Natural killer cell treated with Interleukin-12 subunit alpha and Interleukin-12 subunit beta and Interleukin-15 and Interleukin-18, amount 100 ng/mL, for 72 hours (primary cell): ENCODE results near the gene HEATR1. TPM values are rescaled to one million over a fixed set of nuclear protein-coding genes. Genes with fewer than 3 reads are reported as not detected.

ENCODE experiments used
- ATAC-seq, 2 donors: fragments of 150-1000 bp; cut with Tn5 transposase in 1 of 2; sonication (Bioruptor Pico), chemical (Tn5 transposase) in 1 of 2; 2 replicates each; pipeline ENCODE4 v1.10.0; 2021
- DNase-seq: peaks from one replicate; pipeline ENCODE4 v3.0.0; 2022; ENCODE audit warnings: low spot score
- H3K27ac Mint-ChIP-seq, 2 donors: 1 replicate in 1 of 2; 2 replicates in 1 of 2; pipeline ENCODE4 v1.8.0; 2022; ENCODE audit warnings: mixed read lengths in 2 of 2, mild to moderate bottlenecking in 1 of 2, moderate library complexity in 1 of 2
- H3K27me3 Mint-ChIP-seq, 2 donors: 1 replicate in 1 of 2; 2 replicates in 1 of 2; pipeline ENCODE4 v1.8.0; 2022; ENCODE audit warnings: mixed read lengths in 2 of 2
- H3K36me3 Mint-ChIP-seq: one replicate; pipeline ENCODE4 v1.8.0; 2022; ENCODE audit warnings: mixed read lengths
- H3K4me1 Mint-ChIP-seq, 2 donors: 1 replicate in 1 of 2; 2 replicates in 1 of 2; pipeline ENCODE4 v1.8.0; 2022; ENCODE audit warnings: low read depth in 2 of 2, mixed read lengths in 2 of 2, mild to moderate bottlenecking in 1 of 2
- H3K4me3 Mint-ChIP-seq: one replicate; pipeline ENCODE4 v1.8.0; 2022; ENCODE audit warnings: mixed read lengths
- H3K9me3 Mint-ChIP-seq: 2 replicates; pipeline ENCODE4 v1.8.0; 2022; ENCODE audit warnings: mixed read lengths
- total RNA-seq, 2 donors: library from RNA; stranded (reverse); gene quantifications; one replicate each; pipeline ENCODE4 v1.2.3, GENCODE V29; 2022

Gene HEATR1
- total RNA-seq, 2 donors from 2014 or later, result 50.8 to 107 TPM

DNA sequence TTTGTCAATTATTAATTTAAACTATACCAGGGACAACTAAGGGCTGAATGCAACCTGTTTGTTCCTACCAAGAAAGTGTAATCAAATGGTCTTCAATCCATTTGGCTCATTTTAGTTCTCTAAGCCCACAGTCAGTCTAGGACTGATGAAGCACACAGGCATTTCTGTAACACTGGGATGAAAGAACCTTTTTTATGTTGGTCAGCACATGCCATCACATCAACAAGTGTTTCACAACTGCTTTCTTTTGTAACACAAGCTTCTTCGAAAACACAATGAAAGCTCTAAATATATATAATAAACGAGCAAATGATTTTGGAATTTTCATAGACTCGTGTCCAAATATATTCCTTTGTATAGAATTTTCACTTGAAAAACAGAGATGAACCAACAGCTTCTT, 28.8 kb downstream of the HEATR1 start:
- Mint-ChIP-seq H3K36me3 (peaks cover 48% of the 10 kb centered on the region), H3K27ac (no peak overlapping the region), H3K4me1 (no peaks in the 10 kb centered on the region), H3K4me3 (no peak overlapping the region), H3K9me3 (no peaks in the 10 kb centered on the region), H3K27me3 (no peaks in the 10 kb centered on the region)
- DNase-seq, result no peak
- no peak for ATAC-seq

DNA sequence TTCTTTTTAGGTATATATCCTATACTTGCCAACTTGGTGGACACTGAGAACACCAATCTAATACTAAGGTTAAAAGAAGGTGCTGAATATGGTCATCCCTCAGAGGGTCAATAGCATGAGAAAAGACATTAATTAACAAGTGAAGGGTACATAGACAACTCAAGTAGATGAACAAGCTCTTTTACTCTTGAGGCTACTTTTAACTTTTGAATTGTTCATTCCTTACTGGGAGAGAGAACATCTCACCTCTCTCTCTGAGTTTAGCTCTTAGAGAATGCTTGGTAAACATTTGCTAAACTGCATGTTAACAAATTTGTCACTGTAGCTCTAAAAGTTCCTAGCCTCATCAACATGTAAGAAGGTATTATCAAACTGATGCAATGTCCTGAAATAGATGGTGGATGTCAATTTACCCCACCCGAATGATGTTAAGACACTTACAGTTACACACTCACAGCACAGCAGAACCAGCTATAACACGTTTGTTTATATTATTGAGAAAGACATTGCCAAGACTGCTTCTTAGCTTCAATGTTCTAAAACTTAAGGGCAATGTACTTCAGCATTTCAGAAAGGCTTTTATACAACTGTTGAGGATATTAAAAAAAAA, 35.9 kb downstream of the HEATR1 start:
- no peak for ATAC-seq
- Mint-ChIP-seq H3K36me3 (peaks cover 61% of the 10 kb centered on the region), H3K4me3 (no peak overlapping the region), H3K27me3 (no peaks in the 10 kb centered on the region), H3K9me3 (no peaks in the 10 kb centered on the region), H3K27ac (no peak overlapping the region), H3K4me1 (peaks cover 0 to 13% of the 10 kb centered on the region in 2 donors)
- DNase-seq, result no peak

DNA sequence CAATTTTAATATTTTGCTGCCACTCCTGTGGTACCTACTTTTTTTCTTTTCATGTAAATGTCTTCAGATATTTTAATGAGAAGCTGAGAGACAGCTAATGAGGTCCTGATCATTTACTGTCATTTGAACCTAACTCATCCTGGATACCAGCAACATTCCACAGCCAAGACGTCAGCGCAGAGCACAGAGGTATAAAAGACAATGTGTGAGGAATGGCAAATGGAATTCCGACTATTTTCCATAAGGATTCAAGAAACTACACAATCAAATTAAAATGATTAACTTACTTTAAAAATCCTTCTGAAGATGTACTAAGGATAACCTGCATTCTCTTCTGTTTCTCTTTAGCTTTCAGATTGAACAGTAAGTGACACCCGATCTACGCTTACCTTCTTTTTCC, 38.8 kb downstream of the HEATR1 start:
- DNase-seq (no peak), ATAC-seq (no peak)
- Mint-ChIP-seq H3K4me3 (no peak overlapping the region), H3K36me3 (peaks cover 54% of the 10 kb centered on the region), H3K4me1 (peaks cover 0 to 13% of the 10 kb centered on the region in 2 donors), H3K27me3 (no peaks in the 10 kb centered on the region), H3K27ac (peak overlapping the region in 1 of 2 donors; percentile 6), H3K9me3 (no peaks in the 10 kb centered on the region)

DNA sequence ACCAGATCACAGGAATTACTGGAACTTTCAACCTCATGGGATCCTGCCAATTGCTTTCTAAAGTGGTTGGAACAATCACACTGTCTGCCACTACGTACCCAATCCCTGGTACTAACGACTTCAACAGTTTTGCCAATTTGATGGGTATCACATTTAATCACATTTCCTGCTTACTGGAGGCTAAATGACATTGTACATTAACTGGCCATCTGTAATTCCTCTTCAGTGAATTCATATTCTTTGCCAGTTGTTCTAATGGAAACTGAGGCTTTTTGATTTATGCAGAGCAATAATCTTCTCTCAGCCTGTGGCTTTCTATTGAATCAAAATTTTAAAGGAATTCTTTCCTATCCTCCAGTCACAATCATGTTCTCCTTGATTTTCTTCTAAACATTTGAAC, 42.3 kb downstream of the HEATR1 start:
- DNase-seq (no peak), ATAC-seq (no peak)
- Mint-ChIP-seq H3K4me3 (no peak overlapping the region), H3K27ac (no peak overlapping the region), H3K9me3 (no peaks in the 10 kb centered on the region), H3K27me3 (no peaks in the 10 kb centered on the region), H3K36me3 (peaks cover 39% of the 10 kb centered on the region), H3K4me1 (peaks cover 3 to 13% of the 10 kb centered on the region in 2 donors)

- no peak for DNase-seq
- Mint-ChIP-seq H3K4me3 (no peak overlapping the region), H3K36me3 (peaks cover 41% of the 10 kb centered on the region), H3K4me1 (peaks cover 3 to 8% of the 10 kb centered on the region in 2 donors), H3K27ac (no peak overlapping the region), H3K27me3 (no peaks in the 10 kb centered on the region), H3K9me3 (no peaks in the 10 kb centered on the region)
- no peak for ATAC-seq
These were observed 44.0 kb downstream of the HEATR1 start for GRCh38 chr1:236560213-236560771.

DNA sequence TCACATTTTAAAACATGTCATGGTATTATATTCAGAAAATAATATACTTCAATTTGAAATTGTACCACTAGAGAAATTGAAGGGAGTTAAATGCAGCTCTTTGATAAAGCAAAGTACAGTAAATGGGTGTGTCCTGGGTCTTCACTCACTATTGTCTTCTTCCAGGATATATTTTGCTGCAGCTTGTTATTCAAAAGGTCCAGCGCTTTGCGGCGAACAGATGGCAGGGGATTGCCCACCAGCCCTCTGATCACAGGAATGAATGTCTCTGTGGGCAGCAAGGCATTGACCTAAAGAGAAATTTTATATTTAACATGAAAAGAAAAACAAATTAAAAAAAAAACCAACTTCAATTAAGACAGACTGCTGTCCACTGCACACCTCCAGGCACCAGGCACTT, 45.5 kb downstream of the HEATR1 start:
- H3K4me3 Mint-ChIP-seq, result no peak overlapping the region
- no peaks in the 10 kb centered on the region for H3K27me3 Mint-ChIP-seq
- peaks cover 42% of the 10 kb centered on the region for H3K36me3 Mint-ChIP-seq
- no peak overlapping the region for H3K27ac Mint-ChIP-seq
- DNase-seq (no peak), ATAC-seq (no peak)
- no peaks in the 10 kb centered on the region for H3K9me3 Mint-ChIP-seq
- peaks cover 0 to 3% of the 10 kb centered on the region in 2 donors for H3K4me1 Mint-ChIP-seq

- Mint-ChIP-seq H3K27ac (no peak overlapping the region), H3K4me3 (no peak overlapping the region), H3K36me3 (peaks cover 37% of the 10 kb centered on the region), H3K4me1 (peaks cover 0 to 3% of the 10 kb centered on the region in 2 donors), H3K9me3 (no peaks in the 10 kb centered on the region), H3K27me3 (no peaks in the 10 kb centered on the region)
- DNase-seq (no peak), ATAC-seq (no peak)
These were observed 46.2 kb downstream of the HEATR1 start for GRCh38 chr1:236558081-236558480.

GRCh38 chr1:236556606-236557005, 47.7 kb downstream of the HEATR1 start:
- no peaks in the 10 kb centered on the region for H3K9me3 Mint-ChIP-seq
- DNase-seq (no peak), ATAC-seq (no peak)
- no peak overlapping the region for H3K27ac Mint-ChIP-seq
- H3K4me1 Mint-ChIP-seq, result peaks cover 0 to 3% of the 10 kb centered on the region in 2 donors
- peaks cover 26% of the 10 kb centered on the region for H3K36me3 Mint-ChIP-seq
- H3K27me3 Mint-ChIP-seq, result no peaks in the 10 kb centered on the region
- no peak overlapping the region for H3K4me3 Mint-ChIP-seq

DNA sequence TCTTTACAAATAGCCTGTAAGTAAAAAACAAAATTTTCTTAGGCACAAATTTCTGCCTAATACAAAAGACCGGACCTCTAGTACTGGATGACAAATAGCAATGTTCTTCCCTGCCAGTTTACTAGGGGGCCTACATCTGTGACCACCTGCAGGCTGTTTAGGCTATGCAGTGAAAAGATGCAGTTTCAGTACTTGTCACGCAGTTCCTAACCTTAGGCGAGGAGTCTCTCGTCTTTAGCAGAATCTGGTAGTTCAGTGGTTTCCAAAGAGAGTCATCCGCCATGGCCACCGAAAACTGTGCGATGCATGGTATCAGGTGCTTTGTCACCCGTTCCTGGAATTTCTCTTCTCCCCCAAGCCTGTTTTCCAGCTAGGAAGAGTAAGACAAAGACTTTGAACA, 50.9 kb downstream of the HEATR1 start:
- Mint-ChIP-seq H3K27ac (no peak overlapping the region), H3K9me3 (no peaks in the 10 kb centered on the region), H3K4me1 (peaks cover 0 to 5% of the 10 kb centered on the region in 2 donors), H3K4me3 (no peak overlapping the region), H3K27me3 (no peaks in the 10 kb centered on the region), H3K36me3 (peaks cover 49% of the 10 kb centered on the region)
- no peak for ATAC-seq
- DNase-seq, result no peak

DNA sequence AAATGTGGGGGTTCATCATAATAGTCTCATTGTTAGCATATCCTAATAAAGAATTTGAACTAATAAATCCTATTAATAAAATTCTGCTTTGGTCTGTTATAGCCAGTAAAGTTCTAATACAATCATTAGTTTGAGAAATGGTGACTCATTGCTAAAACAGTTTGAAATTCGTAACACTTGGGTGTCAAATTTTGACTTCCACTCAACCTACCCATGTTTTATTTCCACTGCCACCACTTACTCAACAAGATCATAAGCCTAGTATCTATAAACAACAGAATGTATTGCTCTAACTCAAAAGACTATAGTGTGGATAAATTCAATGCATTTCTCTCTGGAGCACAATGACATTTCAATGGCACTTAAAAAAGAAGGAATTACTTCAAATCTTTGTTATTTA, 51.4 kb downstream of the HEATR1 start:
- no peak overlapping the region for H3K27ac Mint-ChIP-seq
- DNase-seq (no peak), ATAC-seq (no peak)
- no peaks in the 10 kb centered on the region for H3K27me3 Mint-ChIP-seq
- H3K36me3 Mint-ChIP-seq, result peaks cover 52% of the 10 kb centered on the region
- H3K4me1 Mint-ChIP-seq, result peaks cover 0 to 5% of the 10 kb centered on the region in 2 donors
- H3K4me3 Mint-ChIP-seq, result no peak overlapping the region
- H3K9me3 Mint-ChIP-seq, result no peaks in the 10 kb centered on the region

DNA sequence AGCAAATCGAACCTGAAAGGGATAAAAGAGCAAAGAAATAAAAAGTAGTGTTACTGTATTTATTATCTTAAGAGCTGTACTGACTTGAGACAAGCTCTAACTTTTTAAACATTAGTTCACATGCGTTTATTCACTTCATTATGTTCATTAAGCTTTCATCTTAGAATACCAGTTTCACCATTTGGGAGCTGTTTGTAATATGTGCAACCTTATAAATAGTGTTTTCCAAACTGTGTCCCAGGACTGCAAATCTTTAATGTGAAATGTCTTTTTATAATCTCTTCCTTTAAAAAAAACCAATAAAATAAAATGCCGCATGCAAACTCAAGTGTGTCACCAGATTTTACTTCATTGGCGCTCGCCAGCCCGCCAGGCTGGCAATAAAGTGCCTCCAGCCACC, 52.2 kb downstream of the HEATR1 start:
- H3K27me3 Mint-ChIP-seq, result no peaks in the 10 kb centered on the region
- H3K36me3 Mint-ChIP-seq, result peaks cover 60% of the 10 kb centered on the region
- H3K27ac Mint-ChIP-seq, result peak overlapping the region in 1 of 2 donors; percentile 8
- no peaks in the 10 kb centered on the region for H3K9me3 Mint-ChIP-seq
- no peak overlapping the region for H3K4me3 Mint-ChIP-seq
- DNase-seq (no peak), ATAC-seq (no peak)
- peaks cover 0 to 5% of the 10 kb centered on the region in 2 donors for H3K4me1 Mint-ChIP-seq

DNA sequence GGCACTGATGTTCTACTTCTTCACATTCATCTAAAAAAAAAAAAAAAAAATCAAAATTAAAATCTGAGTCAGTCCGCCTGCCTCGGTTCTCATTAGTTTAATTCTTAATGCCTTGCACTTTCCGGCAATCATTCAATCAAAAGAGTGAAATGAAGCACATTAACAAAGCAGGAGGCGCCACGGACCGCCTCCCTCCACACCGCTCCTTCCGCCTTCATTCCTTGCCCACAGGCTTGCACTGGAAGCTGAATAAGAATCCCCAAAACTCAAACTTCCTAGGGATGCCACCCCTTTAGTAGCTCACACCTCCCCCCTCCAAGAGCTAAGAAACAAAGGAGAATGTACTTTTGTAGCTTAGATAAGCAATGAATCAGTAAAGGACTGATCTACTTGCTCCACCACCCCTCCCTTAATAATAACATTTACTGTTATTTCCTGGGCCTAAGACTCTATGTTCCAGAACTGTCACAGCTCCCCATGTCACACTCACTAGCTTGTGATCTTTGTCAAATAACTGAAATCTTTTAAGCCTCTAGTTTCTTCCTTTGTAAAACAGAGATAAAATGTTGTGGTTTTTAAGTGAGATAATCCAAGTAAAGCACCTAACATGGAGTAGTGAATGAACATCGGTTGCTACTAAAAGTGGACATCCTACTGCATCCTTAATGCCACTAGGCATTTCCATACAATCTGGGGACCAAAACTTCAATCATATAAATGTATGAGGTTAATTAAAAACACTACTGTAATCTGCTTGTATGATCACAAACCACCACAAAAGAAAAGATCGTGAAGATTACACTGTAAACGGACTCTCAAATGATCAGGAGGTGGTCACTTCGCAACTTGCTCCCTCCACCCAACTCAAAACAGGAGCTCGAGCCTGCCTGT, 53.1 kb downstream of the HEATR1 start:
- ATAC-seq (no peak), DNase-seq (no peak)
- peak overlapping the region; percentile 8 to 11 for H3K27ac Mint-ChIP-seq
- H3K36me3 Mint-ChIP-seq, result peaks cover 60% of the 10 kb centered on the region
- H3K9me3 Mint-ChIP-seq, result no peaks in the 10 kb centered on the region
- H3K27me3 Mint-ChIP-seq, result no peaks in the 10 kb centered on the region
- H3K4me3 Mint-ChIP-seq, result no peak overlapping the region
- H3K4me1 Mint-ChIP-seq, result peaks cover 5 to 9% of the 10 kb centered on the region in 2 donors

DNA sequence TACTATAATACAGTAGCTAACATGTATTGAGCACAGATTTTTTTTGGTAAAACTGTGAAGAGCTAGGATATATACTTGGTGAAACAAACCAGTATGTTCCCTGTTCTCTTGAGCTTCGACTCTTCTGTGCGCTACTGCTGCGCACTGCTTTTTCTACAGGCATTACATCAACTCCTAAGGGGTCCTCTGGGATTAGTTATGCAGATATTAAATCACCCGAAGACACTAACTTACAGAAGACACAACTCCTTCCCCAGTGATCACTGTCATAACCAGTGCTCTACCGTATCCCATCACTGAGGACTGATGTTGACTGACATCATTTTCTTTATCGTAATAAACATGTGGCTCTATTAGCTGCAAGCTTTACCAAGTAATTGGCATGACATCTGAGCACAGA, 55.9 kb downstream of the HEATR1 start:
- peaks cover 68% of the 10 kb centered on the region for H3K36me3 Mint-ChIP-seq
- H3K27ac Mint-ChIP-seq, result no peak overlapping the region
- no peaks in the 10 kb centered on the region for H3K27me3 Mint-ChIP-seq
- no peak for DNase-seq
- no peak overlapping the region for H3K4me3 Mint-ChIP-seq
- peaks cover 13 to 14% of the 10 kb centered on the region in 2 donors for H3K4me1 Mint-ChIP-seq
- H3K9me3 Mint-ChIP-seq, result no peaks in the 10 kb centered on the region
- no peak for ATAC-seq

DNA sequence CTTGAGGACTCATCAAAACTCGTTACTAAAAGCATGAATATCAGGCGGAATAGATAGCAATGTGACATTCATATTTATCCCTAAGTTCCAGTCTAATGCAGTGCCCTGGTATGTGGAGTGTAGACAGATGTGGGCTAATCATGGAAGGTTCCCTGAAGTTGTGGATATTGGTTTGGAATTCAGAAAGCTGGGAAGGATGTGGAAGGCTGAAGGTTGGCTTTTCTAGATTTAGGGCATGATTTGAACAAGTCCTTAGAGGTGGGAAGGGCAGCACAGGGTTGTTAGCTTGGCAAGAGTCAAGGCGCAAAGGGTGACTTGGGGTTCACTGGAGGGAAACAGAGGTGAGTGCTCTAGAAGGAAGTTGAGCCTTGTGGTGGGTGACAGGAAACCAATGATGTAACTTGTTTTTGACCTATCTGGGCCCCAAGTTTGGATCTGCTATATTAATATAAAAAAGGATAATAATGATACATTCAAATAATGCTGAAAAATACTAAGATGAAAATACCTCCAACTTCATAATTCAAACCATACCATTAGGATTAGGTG, 58.6 kb downstream of the HEATR1 start:
- Mint-ChIP-seq H3K9me3 (no peaks in the 10 kb centered on the region), H3K27ac (peak overlapping the region; percentile 26 to 67), H3K36me3 (peaks cover 64% of the 10 kb centered on the region), H3K4me3 (no peak overlapping the region), H3K4me1 (peaks cover 10 to 13% of the 10 kb centered on the region in 2 donors), H3K27me3 (no peaks in the 10 kb centered on the region)
- DNase-seq, result no peak
- ATAC-seq, result no peak
